HEK293T (cell line): Measurements from ENCODE around the gene GMDS.

Experiments
- CTCF ChIA-PET: fragments of 350-600 bp; formaldehyde crosslinking; extraction: SDS; loops from one replicate; lab custom pipeline; 2021; ENCODE audit warnings: antibody characterized with exemption, inconsistent platforms; lab: Yijun Ruan, JAX
- POLR2A ChIA-PET: fragments of 350-600 bp; formaldehyde crosslinking; extraction: SDS; loops from one replicate; lab custom pipeline; 2020; ENCODE audit warnings: antibody characterized with exemption, inconsistent platforms; lab: Yijun Ruan, JAX
- DNase-seq: peaks from one replicate; pipeline ENCODE4 v3.0.0; 2012; ENCODE audit warnings: mixed read lengths; ENCODE audit errors: extremely low spot score
- ARNT ChIP-seq: fragments of 450-650 bp; IDR thresholded peaks from 2 replicates; pipeline ENCODE4 v1.6.1; 2017; ENCODE audit warnings: mild to moderate bottlenecking
- BHLHE40 ChIP-seq: fragments of 450-650 bp; IDR thresholded peaks from 2 replicates; pipeline ENCODE4 v1.6.1; 2016; ENCODE audit warnings: mild to moderate bottlenecking, moderate library complexity, borderline replicate concordance
- CTBP1 ChIP-seq: fragments of 450-650 bp; IDR thresholded peaks from 2 replicates; pipeline ENCODE4 v1.6.1; 2016; ENCODE audit warnings: borderline replicate concordance
- ELF4 ChIP-seq: fragments of 450-650 bp; IDR thresholded peaks from 2 replicates; pipeline ENCODE4 v1.6.1; 2017; ENCODE audit warnings: antibody characterized with exemption
- FOXA1 ChIP-seq: fragments of 450-650 bp; IDR thresholded peaks from 2 replicates; pipeline ENCODE4 v1.6.1; 2016; ENCODE audit warnings: mild to moderate bottlenecking
- FOXK2 ChIP-seq: fragments of 450-650 bp; IDR thresholded peaks from 2 replicates; pipeline ENCODE4 v1.6.1; 2016; ENCODE audit warnings: mild to moderate bottlenecking
- FOXM1 ChIP-seq: fragments of 450-650 bp; IDR thresholded peaks from 2 replicates; pipeline ENCODE4 v1.6.1; 2017; ENCODE audit warnings: mild to moderate bottlenecking, borderline replicate concordance
- HDGF ChIP-seq: fragments of 450-650 bp; IDR thresholded peaks from 2 replicates; pipeline ENCODE4 v1.6.1; 2017; ENCODE audit warnings: antibody characterized with exemption, borderline replicate concordance
- L3MBTL2 ChIP-seq: fragments of 450-650 bp; conservative IDR thresholded peaks from 2 replicates; pipeline ENCODE4 v1.6.1; 2016; ENCODE audit warnings: mild to moderate bottlenecking
- LEF1 ChIP-seq: fragments of 450-650 bp; IDR thresholded peaks from 2 replicates; pipeline ENCODE4 v1.6.1; 2017; ENCODE audit warnings: mild to moderate bottlenecking, borderline replicate concordance
- NFRKB ChIP-seq: fragments of 450-650 bp; IDR thresholded peaks from 2 replicates; pipeline ENCODE4 v1.6.1; 2016; ENCODE audit warnings: mild to moderate bottlenecking, moderate library complexity
- SP1 ChIP-seq: fragments of 450-650 bp; IDR thresholded peaks from 2 replicates; pipeline ENCODE4 v1.6.1; 2017
- SUZ12 ChIP-seq: fragments of 450-650 bp; IDR thresholded peaks from 2 replicates; pipeline ENCODE4 v1.6.1; 2016; ENCODE audit warnings: mild to moderate bottlenecking
- TARDBP ChIP-seq: fragments of 450-650 bp; IDR thresholded peaks from 2 replicates; pipeline ENCODE4 v1.6.1; 2016
- ZNF384 ChIP-seq: fragments of 450-650 bp; IDR thresholded peaks from 2 replicates; pipeline ENCODE4 v1.6.1; 2016
- TF ChIP-seq, protein P1 (sequence below): fragments of 450-650 bp; IDR thresholded peaks from 2 replicates; pipeline ENCODE4 v1.6.1; 2016

Gene GMDS

DNA sequence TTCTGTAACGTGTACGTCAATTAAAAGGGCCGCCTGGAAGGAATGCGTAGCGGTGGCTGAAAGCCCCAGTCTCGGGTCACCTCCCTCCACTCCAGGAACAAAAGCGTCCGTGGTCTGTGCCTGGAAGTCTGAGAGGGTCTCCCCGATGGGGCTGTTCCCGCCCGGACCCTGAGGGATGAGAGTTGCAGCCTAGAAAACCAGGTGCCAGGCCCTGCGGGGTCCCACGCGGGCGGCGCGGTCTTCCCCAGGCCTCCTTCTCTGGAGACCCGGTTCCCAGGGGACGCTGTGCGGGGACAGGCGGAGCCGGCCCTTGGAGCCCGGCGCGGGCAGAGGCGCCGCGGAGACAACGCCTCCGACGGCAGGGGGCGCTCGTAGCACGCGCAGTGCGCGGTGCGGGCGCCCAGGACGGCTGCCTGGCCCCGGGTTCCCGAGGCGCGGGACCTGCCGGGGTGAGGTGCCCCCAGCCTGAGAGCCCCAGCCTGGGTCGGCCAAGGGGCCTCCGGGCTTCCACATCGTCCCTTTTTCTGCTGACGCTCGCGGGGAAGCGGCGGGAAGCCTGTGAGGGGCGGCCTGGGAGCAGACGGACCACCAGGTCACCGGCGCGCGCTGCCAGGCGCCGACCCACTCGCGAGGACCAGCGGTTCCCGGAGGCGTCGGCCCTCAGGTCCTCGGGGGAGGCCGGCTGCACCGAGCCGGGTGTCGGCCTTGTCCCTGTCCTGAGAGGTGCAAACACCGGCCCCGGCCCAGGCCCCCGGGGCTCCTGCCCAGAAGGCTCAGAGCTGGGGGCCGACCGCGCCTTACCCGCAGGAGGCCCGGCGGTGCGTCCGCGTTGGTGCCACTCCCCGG lies 641.0 kb downstream of the GMDS start:
- ChIA-PET CTCF (interaction anchor here (2.0 kb wide), 1 partner anchor 504 kb away, joined by 7 read pairs; no protein-coding TSS in a partner anchor), POLR2A (interaction anchor here (4.5 to 4.7 kb wide), 3 partner anchors 23 to 199 kb away, joined by 30 to 144 read pairs (median 39); no protein-coding TSS in a partner anchor)
- peak; percentile 73 for DNase-seq
- no peak for TF ChIP-seq SP1
- peak; percentile 37; the same call in 1 of the 2 replicates for TF ChIP-seq HDGF

DNA sequence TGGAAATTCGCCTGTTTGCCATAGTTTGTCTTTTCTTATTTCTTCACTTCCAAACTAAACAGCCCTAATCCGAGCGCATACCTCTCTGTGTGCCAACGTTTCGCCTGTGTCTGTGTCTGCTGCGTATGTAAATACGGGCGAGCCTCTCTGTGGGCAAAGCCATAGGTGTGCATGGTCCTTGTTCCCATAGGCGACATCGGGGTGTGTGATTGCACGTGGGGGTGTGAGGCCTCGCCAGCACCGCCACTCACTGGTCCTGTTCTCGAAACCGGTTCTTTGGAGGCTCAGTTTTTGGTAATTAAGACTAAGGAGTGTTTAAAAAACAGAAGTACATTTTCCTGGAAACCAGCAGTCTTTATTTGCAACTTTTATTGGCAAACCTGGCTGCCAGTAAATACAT lies 641.7 kb downstream of the GMDS start:
- ChIA-PET CTCF (no interaction called here), POLR2A (interaction anchor here (1.0 to 4.0 kb wide), 3 partner anchors 12 to 98 kb away, joined by 3 to 26 read pairs (median 4); no protein-coding TSS in a partner anchor)
- DNase-seq = no peak
- TF ChIP-seq SUZ12 (no peak), ZNF384 (no peak), ELF4 (no peak), FOXA1 (no peak)

DNA sequence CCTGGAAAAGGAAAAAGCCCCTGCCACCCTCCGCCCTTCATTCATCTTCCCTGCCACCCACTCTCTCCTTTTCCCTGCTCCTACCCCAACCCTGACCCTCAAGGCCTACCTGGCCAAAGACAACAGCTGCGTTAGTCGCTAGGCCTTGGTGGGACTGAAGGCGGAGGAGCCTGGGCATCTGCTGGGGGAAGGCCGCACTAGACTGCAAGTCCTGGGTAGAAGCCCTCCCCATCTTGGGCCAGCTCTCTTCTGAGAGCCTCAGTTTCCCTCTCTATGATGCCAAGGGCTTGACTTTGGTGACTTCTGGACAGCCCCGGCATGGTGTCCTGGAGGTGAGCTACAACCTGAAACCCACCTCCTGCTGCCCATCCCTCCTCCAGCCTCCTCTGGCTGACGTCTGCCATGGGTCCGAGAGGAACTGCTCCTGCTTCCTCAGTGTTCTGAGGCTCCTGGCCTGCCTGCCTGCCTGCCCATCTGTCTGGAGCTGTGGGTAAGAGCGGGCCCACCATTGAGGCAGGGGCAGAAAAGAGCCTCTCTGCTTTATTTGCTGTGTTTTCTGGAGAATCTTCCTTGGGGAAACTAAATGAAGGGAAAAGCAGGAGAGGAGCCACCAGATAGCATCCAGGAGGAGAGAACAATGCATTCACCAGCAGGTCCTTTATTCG lies 643.2 kb downstream of the GMDS start:
- ChIA-PET CTCF (interaction anchor here (0.6 to 1.1 kb wide), 4 partner anchors 10 to 505 kb away, joined by 3 to 6 read pairs (median 3); no protein-coding TSS in a partner anchor), POLR2A (interaction anchor here (1.1 to 4.0 kb wide), 4 partner anchors 8 to 100 kb away, joined by 3 to 26 read pairs (median 4); no protein-coding TSS in a partner anchor)
- DNase-seq = no peak
- no peak for TF ChIP-seq SP1
- TF ChIP-seq SUZ12 = no peak
- TF ChIP-seq FOXK2 = no peak
- TF ChIP-seq BHLHE40 = no peak
- no peak for TF ChIP-seq CTBP1
- TF ChIP-seq NFRKB = no peak
- TF ChIP-seq FOXA1 = no peak
- no peak for TF ChIP-seq ZNF384
- no peak for TF ChIP-seq TARDBP
- no peak for TF ChIP-seq ELF4
- TF ChIP-seq, protein P1, sequence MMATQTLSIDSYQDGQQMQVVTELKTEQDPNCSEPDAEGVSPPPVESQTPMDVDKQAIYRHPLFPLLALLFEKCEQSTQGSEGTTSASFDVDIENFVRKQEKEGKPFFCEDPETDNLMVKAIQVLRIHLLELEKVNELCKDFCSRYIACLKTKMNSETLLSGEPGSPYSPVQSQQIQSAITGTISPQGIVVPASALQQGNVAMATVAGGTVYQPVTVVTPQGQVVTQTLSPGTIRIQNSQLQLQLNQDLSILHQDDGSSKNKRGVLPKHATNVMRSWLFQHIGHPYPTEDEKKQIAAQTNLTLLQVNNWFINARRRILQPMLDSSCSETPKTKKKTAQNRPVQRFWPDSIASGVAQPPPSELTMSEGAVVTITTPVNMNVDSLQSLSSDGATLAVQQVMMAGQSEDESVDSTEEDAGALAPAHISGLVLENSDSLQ = no peak
- no peak for TF ChIP-seq ARNT
- no peak for TF ChIP-seq LEF1
- TF ChIP-seq FOXM1 = no peak
- no peak for TF ChIP-seq L3MBTL2
- no peak for TF ChIP-seq HDGF

DNA sequence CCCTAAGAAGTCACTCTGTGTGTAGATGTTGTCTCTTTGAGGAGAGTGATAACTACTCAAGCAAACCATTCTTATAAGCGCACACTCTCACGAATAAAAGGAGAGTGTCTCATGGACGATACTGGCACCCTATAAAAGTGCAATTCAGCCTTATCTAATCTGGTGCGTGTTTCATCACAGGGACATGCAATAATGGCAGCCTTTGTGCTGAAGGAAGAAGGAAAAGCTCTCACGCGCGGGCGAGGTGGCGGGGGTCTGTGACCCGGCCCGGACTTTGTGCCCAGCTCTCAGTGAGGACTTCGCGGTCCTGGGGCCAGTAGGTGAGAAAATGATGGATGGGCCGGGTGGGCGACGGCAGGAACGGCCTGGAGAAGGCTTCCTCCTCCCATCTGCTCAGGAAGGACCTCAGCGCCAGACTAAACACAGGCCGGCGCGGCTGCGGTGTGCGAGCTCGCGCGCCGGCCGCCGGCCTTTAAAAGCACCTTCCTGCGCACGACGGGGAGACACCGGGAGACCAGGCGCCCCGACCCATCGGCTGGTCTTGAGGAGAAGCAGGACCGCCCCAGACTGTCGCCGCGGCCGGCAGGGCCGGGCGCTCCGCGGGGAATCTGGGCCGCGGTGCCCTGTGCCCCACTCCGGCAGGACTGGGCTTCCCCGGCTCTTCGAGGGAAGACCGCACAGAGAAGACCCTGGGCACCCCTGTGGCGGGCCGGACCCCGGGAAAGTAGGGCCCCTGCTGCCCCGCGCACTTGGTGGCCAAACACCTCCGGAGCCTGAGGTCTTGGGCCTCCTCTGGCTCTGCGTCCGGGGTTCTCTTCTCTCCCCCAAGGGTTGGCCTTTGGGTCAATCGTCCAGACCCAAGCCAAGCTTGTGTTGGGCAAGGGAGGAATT lies 644.0 kb downstream of the GMDS start:
- no peak for DNase-seq
- TF ChIP-seq, protein P1 = peak; percentile 37; the same call in 1 of the 2 replicates
- TF ChIP-seq BHLHE40 = no peak
- CTCF ChIA-PET = interaction anchor here (1.0 kb wide), 1 partner anchor 255 kb away, joined by 3 read pairs; no protein-coding TSS in a partner anchor
- POLR2A ChIA-PET = interaction anchor here (1.1 to 4.0 kb wide), 4 partner anchors 9 to 66 kb away, joined by 3 to 26 read pairs (median 4); no protein-coding TSS in a partner anchor

DNA sequence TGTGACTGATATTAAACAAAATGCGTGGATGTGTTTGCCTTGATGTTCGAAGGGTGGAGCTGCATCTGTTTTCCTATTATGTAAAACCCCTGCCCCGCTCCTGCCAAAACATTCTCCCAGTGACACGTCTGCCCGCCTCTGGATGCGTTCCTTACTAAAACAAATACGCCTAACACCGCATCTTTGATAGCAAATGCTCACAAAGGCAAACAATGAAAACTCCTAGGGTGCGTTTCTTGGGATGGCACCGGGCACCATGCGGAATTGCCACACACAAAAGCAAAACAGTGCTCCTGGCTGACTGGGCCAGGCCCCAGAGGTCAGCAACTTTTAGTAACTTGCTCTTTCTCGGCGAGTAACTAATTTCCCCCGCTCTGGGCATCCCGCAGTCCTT lies 644.6 kb downstream of the GMDS start:
- ChIA-PET CTCF (interaction anchor here (0.8 kb wide), 1 partner anchor 300 kb away, joined by 3 read pairs; no protein-coding TSS in a partner anchor), POLR2A (interaction anchor here (1.0 to 5.8 kb wide), 5 partner anchors 6 to 66 kb away, joined by 3 to 85 read pairs (median 5); no protein-coding TSS in a partner anchor)

More for the DNA sequence above, 644.6 kb downstream of the GMDS start:
- no peak for DNase-seq
- TF ChIP-seq ARNT = no peak
- TF ChIP-seq TARDBP = no peak
- no peak for TF ChIP-seq FOXA1
- TF ChIP-seq SUZ12 = no peak
- TF ChIP-seq LEF1 = no peak
